ENCODE results near the gene POU6F2. TPM values are rescaled to one million over a fixed set of nuclear protein-coding genes. Genes with fewer than 3 reads are reported as not detected.

POU6F2 gene
- total RNA-seq, 1 experiment from 2014 or later: 0.27 TPM

DNA sequence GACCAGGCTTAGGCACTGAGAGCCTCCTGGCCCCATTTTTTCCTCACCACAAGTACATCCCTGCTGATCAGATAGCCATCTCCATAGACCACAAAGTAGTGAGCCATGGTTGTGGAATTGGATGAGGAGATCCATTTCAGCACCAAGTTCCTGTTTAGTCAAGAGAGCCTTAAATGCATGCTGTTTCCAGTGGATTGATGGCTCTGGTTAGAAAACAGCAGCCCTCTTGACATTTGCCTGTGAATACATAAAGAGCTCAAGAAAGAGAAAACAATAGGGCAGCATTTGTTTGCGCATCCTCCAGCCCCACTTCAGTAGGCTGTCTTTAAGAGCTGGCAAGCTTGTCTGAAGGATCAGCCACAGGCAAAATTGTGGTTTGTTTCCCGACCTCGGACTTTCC lies 251.2 kb downstream of the POU6F2 start:
- Histone ChIP-seq H3K4me3 (replicated peaks in 1 of 2; ENCODE audit: low read depth in 1 of 2, low read length in 2 of 2) (no peak overlapping the region), H3K27me3 (ENCODE audit: insufficient read depth, low read length) (peaks cover 18% of the 10 kb centered on the region), H3K4me2 (ENCODE audit: low read length) (no peak overlapping the region), H3K27ac (ENCODE audit: low read depth, low read length) (no peak overlapping the region), H3K4me1 (ENCODE audit: control insufficient read depth in 1 of 2, insufficient read depth in 2 of 2, low read length in 2 of 2) (no peaks in the 10 kb centered on the region), H4K20me1 (ENCODE audit: insufficient read depth) (no peaks in the 10 kb centered on the region), H3K79me2 (ENCODE audit: insufficient read depth, low read length) (no peaks in the 10 kb centered on the region), H3K9me3 (ENCODE audit: control insufficient read depth in 1 of 2, insufficient read depth in 1 of 2, low read depth in 1 of 2, low read length in 2 of 2) (no peaks in the 10 kb centered on the region), H2AFZ (ENCODE audit: low read depth, low read length, poor library complexity, severe bottlenecking) (no peak overlapping the region), H3K36me3 (ENCODE audit: control insufficient read depth in 1 of 2, insufficient read depth in 2 of 2, low read length in 2 of 2) (no peaks in the 10 kb centered on the region), H3K9me2 (ENCODE audit: insufficient read depth) (no peaks in the 10 kb centered on the region), H3K9ac (ENCODE audit: low read length) (no peak overlapping the region)
- intact Hi-C loops (cut with micrococcal nuclease): no loop called here
- ChIA-PET CTCF (no interaction called here), RAD21 (ENCODE audit: low non-redundant PET in 1 of 2, low total read pairs in 2 of 2, uncharacterized antibody in 2 of 2, unreplicated experiment in 2 of 2) (no interaction called here), POLR2A (no interaction called here)
- TF ChIP-seq ZNF274 (IDR thresholded peaks at IDR 0.05; ENCODE audit: low read depth, low read length) (no peak), CBX3 (IDR thresholded peaks at IDR 0.05; ENCODE audit: low read depth) (no peak), FOSL1 (IDR thresholded peaks at IDR 0.05; ENCODE audit: low read depth) (no peak), POLR2AphosphoS5 (IDR thresholded peaks at IDR 0.05; ENCODE audit: low read depth, low read length) (no peak), RAD21 (IDR thresholded peaks at IDR 0.05; ENCODE audit: low read depth) (no peak), EZH2phosphoT487 (IDR thresholded peaks at IDR 0.05; ENCODE audit: borderline replicate concordance) (no peak), POLR2A (IDR thresholded peaks at IDR 0.05; ENCODE audit: borderline replicate concordance, extremely low read depth, insufficient read depth, insufficient read length) (no peak), EZH2 (IDR thresholded peaks at IDR 0.05) (no peak), YY1 (IDR thresholded peaks at IDR 0.05; ENCODE audit: extremely low read depth, insufficient replicate concordance, low read depth, low read length) (no peak), CEBPB (IDR thresholded peaks at IDR 0.05; ENCODE audit: low read depth) (no peak), EGR1 (IDR thresholded peaks at IDR 0.05; ENCODE audit: low read depth) (no peak)
- TF ChIP-seq, protein P1, sequence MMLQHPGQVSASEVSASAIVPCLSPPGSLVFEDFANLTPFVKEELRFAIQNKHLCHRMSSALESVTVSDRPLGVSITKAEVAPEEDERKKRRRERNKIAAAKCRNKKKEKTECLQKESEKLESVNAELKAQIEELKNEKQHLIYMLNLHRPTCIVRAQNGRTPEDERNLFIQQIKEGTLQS (IDR thresholded peaks at IDR 0.05): no peak
- TF ChIP-seq, protein P2, sequence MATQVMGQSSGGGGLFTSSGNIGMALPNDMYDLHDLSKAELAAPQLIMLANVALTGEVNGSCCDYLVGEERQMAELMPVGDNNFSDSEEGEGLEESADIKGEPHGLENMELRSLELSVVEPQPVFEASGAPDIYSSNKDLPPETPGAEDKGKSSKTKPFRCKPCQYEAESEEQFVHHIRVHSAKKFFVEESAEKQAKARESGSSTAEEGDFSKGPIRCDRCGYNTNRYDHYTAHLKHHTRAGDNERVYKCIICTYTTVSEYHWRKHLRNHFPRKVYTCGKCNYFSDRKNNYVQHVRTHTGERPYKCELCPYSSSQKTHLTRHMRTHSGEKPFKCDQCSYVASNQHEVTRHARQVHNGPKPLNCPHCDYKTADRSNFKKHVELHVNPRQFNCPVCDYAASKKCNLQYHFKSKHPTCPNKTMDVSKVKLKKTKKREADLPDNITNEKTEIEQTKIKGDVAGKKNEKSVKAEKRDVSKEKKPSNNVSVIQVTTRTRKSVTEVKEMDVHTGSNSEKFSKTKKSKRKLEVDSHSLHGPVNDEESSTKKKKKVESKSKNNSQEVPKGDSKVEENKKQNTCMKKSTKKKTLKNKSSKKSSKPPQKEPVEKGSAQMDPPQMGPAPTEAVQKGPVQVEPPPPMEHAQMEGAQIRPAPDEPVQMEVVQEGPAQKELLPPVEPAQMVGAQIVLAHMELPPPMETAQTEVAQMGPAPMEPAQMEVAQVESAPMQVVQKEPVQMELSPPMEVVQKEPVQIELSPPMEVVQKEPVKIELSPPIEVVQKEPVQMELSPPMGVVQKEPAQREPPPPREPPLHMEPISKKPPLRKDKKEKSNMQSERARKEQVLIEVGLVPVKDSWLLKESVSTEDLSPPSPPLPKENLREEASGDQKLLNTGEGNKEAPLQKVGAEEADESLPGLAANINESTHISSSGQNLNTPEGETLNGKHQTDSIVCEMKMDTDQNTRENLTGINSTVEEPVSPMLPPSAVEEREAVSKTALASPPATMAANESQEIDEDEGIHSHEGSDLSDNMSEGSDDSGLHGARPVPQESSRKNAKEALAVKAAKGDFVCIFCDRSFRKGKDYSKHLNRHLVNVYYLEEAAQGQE (IDR thresholded peaks at IDR 0.05; ENCODE audit: low read depth): no peak
- no peak for ATAC-seq
- DNase-seq (ENCODE audit: low read depth, low spot score): no peak
- BruUV-seq (replicated peaks): no TSS peak
